SK-N-SH treated with all-trans-retinoic acid at 6 μM for 48 hours (cell line): ENCODE data around the gene SPHK2.

Experiments used
- ATAC-seq: fragments of 200-7000 bp; cut with Tn5 transposase; 3 replicates; pipeline ENCODE4 v1.9.1; 2020; ENCODE audit warnings: mild to moderate bottlenecking, moderate library complexity
- ARNTL ChIP-seq: fragments of 450-650 bp; formaldehyde crosslinking; IDR thresholded peaks from 2 replicates; pipeline ENCODE4 v1.5.0; 2020; ENCODE audit warnings: low read depth, mild to moderate bottlenecking, moderate library complexity, borderline replicate concordance
- BACH2 ChIP-seq: fragments of 250-450 bp; sonication (Bioruptor Pico); IDR thresholded peaks from 2 replicates; pipeline ENCODE4 v1.9.0; 2021; ENCODE audit warnings: mild to moderate bottlenecking, borderline replicate concordance
- CSDC2 ChIP-seq: fragments of 250-450 bp; sonication (Bioruptor Pico); IDR thresholded peaks from 2 replicates; pipeline ENCODE4 v1.5.0; 2020; ENCODE audit warnings: mild to moderate bottlenecking, moderate library complexity
- ESRRG ChIP-seq: fragments of 250-450 bp; sonication (Bioruptor Pico); IDR thresholded peaks from 2 replicates; pipeline ENCODE4 v1.6.1; 2021; ENCODE audit warnings: mild to moderate bottlenecking
- GLIS3 ChIP-seq: fragments of 250-450 bp; sonication (Bioruptor Pico); IDR thresholded peaks from 2 replicates; pipeline ENCODE4 v1.5.0; 2020; ENCODE audit warnings: mild to moderate bottlenecking, moderate library complexity
- ISL1 ChIP-seq: fragments of 250-450 bp; sonication (Bioruptor Pico); IDR thresholded peaks from 2 replicates; pipeline ENCODE4 v2.1.2; 2022; ENCODE audit warnings: mild to moderate bottlenecking, moderate library complexity
- OSR1 ChIP-seq: fragments of 250-450 bp; sonication (Bioruptor Pico); IDR thresholded peaks from 2 replicates; pipeline ENCODE4 v1.8.0; 2022; ENCODE audit warnings: moderate library complexity, mild to moderate bottlenecking, inconsistent platforms
- PPARA ChIP-seq: fragments of 250-450 bp; sonication (Bioruptor Pico); IDR thresholded peaks from 2 replicates; pipeline ENCODE4 v1.5.0; 2020; ENCODE audit warnings: mild to moderate bottlenecking, borderline replicate concordance
- RARB ChIP-seq: fragments of 250-450 bp; sonication (Bioruptor Pico); IDR thresholded peaks from 2 replicates; pipeline ENCODE4 v1.8.0; 2021; ENCODE audit warnings: mild to moderate bottlenecking, moderate library complexity
- SNAI2 ChIP-seq: fragments of 250-450 bp; sonication (Bioruptor Pico); IDR thresholded peaks from 2 replicates; pipeline ENCODE4 v1.5.0; 2020; ENCODE audit warnings: mild to moderate bottlenecking, moderate library complexity
- TCF4 ChIP-seq: fragments of 250-450 bp; sonication (Bioruptor Pico); IDR thresholded peaks from 2 replicates; pipeline ENCODE4 v1.8.0; 2021; ENCODE audit warnings: mild to moderate bottlenecking, moderate library complexity, borderline replicate concordance
- TOX ChIP-seq: fragments of 250-450 bp; sonication (Bioruptor Pico); IDR thresholded peaks from 2 replicates; pipeline ENCODE4 v1.8.0; 2021; ENCODE audit warnings: mild to moderate bottlenecking, moderate library complexity, borderline replicate concordance
- ZC3H10 ChIP-seq: fragments of 250-450 bp; sonication (Bioruptor Pico); IDR thresholded peaks from 2 replicates; pipeline ENCODE4 v1.5.1; 2021; ENCODE audit warnings: mild to moderate bottlenecking, moderate library complexity
- ZFP3 ChIP-seq: fragments of 250-450 bp; sonication (Bioruptor Pico); IDR thresholded peaks from 2 replicates; pipeline ENCODE4 v1.5.0; 2020; ENCODE audit warnings: mild to moderate bottlenecking, moderate library complexity
- ZFP30 ChIP-seq: fragments of 450-650 bp; formaldehyde crosslinking; IDR thresholded peaks from 2 replicates; pipeline ENCODE4 v1.5.0; 2022; ENCODE audit warnings: mild to moderate bottlenecking, moderate library complexity
- ZNF70 ChIP-seq: fragments of 450-650 bp; formaldehyde crosslinking; IDR thresholded peaks from 2 replicates; pipeline ENCODE4 v1.5.0; 2020; ENCODE audit warnings: mild to moderate bottlenecking, moderate library complexity
- ZNF8 ChIP-seq: fragments of 450-650 bp; formaldehyde crosslinking; IDR thresholded peaks from 2 replicates; pipeline ENCODE4 v1.5.0; 2020; ENCODE audit warnings: mild to moderate bottlenecking, moderate library complexity
- TF ChIP-seq, protein P1 (sequence below): fragments of 250-450 bp; sonication (Bioruptor Pico); IDR thresholded peaks from 2 replicates; pipeline ENCODE4 v1.8.0; 2020; ENCODE audit warnings: mild to moderate bottlenecking, moderate library complexity, borderline replicate concordance
- TF ChIP-seq, protein P2 (sequence below): fragments of 250-450 bp; sonication (Bioruptor Pico); IDR thresholded peaks from 2 replicates; pipeline ENCODE4 v1.8.0; 2021; ENCODE audit warnings: low read depth, mild to moderate bottlenecking, moderate library complexity, borderline replicate concordance
- TF ChIP-seq, protein P3 (sequence below): fragments of 250-450 bp; sonication (Bioruptor Pico); IDR thresholded peaks from 2 replicates; pipeline ENCODE4 v1.5.1; 2021; ENCODE audit warnings: mild to moderate bottlenecking, moderate library complexity
- TF ChIP-seq, protein P4 (sequence below): fragments of 250-450 bp; sonication (Bioruptor Pico); IDR thresholded peaks from 2 replicates; pipeline ENCODE4 v1.5.1; 2020; ENCODE audit warnings: low read depth, mild to moderate bottlenecking, moderate library complexity
- TF ChIP-seq, protein P5 (sequence below): fragments of 250-450 bp; sonication (Bioruptor Pico); IDR thresholded peaks from 2 replicates; pipeline ENCODE4 v1.5.0; 2020; ENCODE audit warnings: mild to moderate bottlenecking, moderate library complexity

The SPHK2 gene

DNA sequence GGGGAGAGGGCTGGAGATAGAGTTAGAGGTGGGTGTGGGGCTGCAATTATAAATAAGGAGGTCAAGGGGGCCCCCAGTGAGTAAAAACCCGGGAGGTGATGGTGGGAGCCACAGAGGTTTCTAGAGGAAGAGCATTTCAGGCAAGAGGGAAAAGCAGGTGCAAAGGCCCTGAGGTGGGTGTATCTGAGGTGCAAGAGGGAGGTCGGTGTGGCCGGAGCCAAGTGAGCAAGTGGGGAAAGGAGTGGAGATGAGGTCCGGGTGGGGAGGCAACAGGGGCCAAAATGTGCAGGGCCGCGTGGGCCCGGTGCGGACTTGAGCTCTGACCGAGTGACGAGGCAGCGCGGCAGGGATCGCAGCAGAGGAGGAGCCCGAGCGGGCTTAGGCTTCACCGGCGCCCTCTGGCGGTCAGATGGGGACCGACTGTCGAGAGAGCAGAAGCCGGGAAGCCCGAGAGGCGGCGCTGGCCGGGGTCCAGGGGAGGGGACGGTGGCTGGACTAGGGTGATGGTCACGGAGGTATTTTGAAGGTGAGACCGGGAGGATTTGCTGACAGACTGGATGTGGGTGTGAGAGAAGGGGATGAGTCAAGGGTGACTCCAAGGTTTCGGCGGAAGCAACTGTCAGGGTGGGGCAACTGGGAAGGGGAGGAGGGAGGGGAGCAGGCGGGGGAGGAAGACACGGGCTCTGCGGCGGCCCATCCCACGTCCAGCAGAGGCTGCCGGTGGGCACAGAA, 30.5 kb upstream of the SPHK2 start:
- TF ChIP-seq ZFP3 (CRISPR knock-in tag) (peak; percentile 84; the same call in 1 of the 2 replicates), SNAI2 (CRISPR knock-in tag) (no peak), ZFP30 (no peak), CSDC2 (CRISPR knock-in tag) (no peak), ZNF70 (CRISPR knock-in tag) (peak; percentile 88), ISL1 (CRISPR knock-in tag) (no peak)
- ATAC-seq, result peak; percentile 92

DNA sequence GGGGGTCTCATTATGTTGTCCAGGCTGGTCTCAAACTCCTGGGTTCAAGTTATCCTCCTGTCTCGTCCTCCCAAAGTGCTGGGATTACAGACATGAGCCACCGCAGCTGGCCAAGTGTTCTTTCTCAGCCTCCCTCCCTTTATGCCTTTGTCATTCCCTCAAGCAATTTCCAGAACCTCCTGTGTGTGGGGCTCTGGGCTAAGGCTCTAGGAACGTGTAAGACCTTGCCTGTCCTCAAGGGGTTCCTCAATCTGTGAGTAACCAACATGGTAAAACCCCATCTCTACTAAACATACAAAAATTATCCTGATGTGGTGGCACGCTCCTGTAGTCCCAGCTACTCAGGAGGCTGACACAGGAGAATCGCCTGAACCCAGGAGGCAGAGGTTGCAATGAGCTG, 28.3 kb upstream of the SPHK2 start:
- TF ChIP-seq, protein P1, sequence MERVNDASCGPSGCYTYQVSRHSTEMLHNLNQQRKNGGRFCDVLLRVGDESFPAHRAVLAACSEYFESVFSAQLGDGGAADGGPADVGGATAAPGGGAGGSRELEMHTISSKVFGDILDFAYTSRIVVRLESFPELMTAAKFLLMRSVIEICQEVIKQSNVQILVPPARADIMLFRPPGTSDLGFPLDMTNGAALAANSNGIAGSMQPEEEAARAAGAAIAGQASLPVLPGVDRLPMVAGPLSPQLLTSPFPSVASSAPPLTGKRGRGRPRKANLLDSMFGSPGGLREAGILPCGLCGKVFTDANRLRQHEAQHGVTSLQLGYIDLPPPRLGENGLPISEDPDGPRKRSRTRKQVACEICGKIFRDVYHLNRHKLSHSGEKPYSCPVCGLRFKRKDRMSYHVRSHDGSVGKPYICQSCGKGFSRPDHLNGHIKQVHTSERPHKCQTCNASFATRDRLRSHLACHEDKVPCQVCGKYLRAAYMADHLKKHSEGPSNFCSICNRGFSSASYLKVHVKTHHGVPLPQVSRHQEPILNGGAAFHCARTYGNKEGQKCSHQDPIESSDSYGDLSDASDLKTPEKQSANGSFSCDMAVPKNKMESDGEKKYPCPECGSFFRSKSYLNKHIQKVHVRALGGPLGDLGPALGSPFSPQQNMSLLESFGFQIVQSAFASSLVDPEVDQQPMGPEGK (CRISPR knock-in tag), result no peak
- TF ChIP-seq, protein P2, sequence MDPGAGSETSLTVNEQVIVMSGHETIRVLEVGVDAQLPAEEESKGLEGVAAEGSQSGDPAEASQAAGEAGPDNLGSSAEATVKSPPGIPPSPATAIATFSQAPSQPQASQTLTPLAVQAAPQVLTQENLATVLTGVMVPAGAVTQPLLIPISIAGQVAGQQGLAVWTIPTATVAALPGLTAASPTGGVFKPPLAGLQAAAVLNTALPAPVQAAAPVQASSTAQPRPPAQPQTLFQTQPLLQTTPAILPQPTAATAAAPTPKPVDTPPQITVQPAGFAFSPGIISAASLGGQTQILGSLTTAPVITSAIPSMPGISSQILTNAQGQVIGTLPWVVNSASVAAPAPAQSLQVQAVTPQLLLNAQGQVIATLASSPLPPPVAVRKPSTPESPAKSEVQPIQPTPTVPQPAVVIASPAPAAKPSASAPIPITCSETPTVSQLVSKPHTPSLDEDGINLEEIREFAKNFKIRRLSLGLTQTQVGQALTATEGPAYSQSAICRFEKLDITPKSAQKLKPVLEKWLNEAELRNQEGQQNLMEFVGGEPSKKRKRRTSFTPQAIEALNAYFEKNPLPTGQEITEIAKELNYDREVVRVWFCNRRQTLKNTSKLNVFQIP (CRISPR knock-in tag), result no peak
- no peak for TF ChIP-seq PPARA
- TF ChIP-seq TOX, result no peak
- TF ChIP-seq, protein P3, sequence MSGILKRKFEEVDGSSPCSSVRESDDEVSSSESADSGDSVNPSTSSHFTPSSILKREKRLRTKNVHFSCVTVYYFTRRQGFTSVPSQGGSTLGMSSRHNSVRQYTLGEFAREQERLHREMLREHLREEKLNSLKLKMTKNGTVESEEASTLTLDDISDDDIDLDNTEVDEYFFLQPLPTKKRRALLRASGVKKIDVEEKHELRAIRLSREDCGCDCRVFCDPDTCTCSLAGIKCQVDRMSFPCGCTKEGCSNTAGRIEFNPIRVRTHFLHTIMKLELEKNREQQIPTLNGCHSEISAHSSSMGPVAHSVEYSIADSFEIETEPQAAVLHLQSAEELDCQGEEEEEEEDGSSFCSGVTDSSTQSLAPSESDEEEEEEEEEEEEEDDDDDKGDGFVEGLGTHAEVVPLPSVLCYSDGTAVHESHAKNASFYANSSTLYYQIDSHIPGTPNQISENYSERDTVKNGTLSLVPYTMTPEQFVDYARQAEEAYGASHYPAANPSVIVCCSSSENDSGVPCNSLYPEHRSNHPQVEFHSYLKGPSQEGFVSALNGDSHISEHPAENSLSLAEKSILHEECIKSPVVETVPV (CRISPR knock-in tag), result no peak
- TF ChIP-seq TCF4 (CRISPR knock-in tag), result no peak
- TF ChIP-seq RARB (CRISPR knock-in tag), result no peak
- no peak for TF ChIP-seq ZNF8
- no peak for ATAC-seq

DNA sequence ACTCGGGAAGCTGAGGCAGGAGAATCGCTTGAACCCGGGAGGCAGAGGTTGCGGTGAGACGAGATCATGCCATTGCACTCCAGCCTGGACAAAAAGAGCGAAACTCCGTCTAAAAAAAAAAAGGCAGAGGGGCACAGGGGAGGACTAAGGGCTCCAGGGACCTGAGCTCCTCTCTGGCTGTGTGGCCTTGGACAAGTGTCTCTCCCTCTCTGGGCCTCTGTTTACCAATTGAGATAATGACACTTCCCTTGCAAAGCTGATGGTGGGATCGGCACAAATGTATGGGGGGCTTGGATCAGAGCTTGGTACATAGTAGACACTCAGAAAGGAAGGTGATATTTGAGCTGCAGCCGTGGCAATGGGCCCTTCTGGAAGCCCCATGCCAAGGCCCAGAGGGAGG, 24.1 kb upstream of the SPHK2 start:
- no peak for ATAC-seq
- no peak for TF ChIP-seq ZFP3 (CRISPR knock-in tag)
- no peak for TF ChIP-seq PPARA
- no peak for TF ChIP-seq ZNF70 (CRISPR knock-in tag)
- no peak for TF ChIP-seq BACH2 (CRISPR knock-in tag)
- no peak for TF ChIP-seq ZNF8
- no peak for TF ChIP-seq RARB (CRISPR knock-in tag)
- TF ChIP-seq TCF4 (CRISPR knock-in tag), result no peak
- TF ChIP-seq, protein P1 (CRISPR knock-in tag), result no peak
- TF ChIP-seq, protein P4, sequence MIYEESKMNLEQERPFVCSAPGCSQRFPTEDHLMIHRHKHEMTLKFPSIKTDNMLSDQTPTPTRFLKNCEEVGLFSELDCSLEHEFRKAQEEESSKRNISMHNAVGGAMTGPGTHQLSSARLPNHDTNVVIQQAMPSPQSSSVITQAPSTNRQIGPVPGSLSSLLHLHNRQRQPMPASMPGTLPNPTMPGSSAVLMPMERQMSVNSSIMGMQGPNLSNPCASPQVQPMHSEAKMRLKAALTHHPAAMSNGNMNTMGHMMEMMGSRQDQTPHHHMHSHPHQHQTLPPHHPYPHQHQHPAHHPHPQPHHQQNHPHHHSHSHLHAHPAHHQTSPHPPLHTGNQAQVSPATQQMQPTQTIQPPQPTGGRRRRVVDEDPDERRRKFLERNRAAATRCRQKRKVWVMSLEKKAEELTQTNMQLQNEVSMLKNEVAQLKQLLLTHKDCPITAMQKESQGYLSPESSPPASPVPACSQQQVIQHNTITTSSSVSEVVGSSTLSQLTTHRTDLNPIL (CRISPR knock-in tag), result no peak
- no peak for TF ChIP-seq OSR1
- TF ChIP-seq ESRRG (CRISPR knock-in tag), result no peak
- TF ChIP-seq ARNTL, result no peak
- no peak for TF ChIP-seq CSDC2 (CRISPR knock-in tag)
- no peak for TF ChIP-seq ZC3H10

DNA sequence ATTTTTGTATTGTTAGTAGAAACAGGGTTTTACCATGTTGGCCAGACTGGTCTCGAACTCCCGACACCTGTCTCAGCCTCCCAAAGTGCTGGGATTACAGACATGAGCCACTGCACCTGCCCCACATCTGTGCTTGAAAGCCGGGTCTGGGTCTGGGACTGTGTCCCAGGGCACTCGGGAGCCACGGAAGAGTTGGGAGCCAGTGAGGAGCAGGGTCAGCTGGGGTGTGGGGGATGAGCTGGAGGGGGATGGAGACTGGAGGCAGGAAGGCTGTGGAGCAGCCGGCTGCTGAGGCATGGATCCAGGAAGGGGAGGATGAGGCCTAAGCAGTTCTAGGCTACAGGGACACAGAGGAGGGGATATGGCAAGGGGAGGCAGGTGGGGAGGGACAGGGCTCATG, 23.5 kb upstream of the SPHK2 start:
- TF ChIP-seq ZFP30 (no peak), TCF4 (CRISPR knock-in tag) (no peak), SNAI2 (CRISPR knock-in tag) (no peak), ARNTL (no peak), GLIS3 (no peak), ZC3H10 (no peak), CSDC2 (CRISPR knock-in tag) (no peak), OSR1 (no peak), TOX (no peak)
- TF ChIP-seq, protein P2 (CRISPR knock-in tag), result no peak
- TF ChIP-seq, protein P5, sequence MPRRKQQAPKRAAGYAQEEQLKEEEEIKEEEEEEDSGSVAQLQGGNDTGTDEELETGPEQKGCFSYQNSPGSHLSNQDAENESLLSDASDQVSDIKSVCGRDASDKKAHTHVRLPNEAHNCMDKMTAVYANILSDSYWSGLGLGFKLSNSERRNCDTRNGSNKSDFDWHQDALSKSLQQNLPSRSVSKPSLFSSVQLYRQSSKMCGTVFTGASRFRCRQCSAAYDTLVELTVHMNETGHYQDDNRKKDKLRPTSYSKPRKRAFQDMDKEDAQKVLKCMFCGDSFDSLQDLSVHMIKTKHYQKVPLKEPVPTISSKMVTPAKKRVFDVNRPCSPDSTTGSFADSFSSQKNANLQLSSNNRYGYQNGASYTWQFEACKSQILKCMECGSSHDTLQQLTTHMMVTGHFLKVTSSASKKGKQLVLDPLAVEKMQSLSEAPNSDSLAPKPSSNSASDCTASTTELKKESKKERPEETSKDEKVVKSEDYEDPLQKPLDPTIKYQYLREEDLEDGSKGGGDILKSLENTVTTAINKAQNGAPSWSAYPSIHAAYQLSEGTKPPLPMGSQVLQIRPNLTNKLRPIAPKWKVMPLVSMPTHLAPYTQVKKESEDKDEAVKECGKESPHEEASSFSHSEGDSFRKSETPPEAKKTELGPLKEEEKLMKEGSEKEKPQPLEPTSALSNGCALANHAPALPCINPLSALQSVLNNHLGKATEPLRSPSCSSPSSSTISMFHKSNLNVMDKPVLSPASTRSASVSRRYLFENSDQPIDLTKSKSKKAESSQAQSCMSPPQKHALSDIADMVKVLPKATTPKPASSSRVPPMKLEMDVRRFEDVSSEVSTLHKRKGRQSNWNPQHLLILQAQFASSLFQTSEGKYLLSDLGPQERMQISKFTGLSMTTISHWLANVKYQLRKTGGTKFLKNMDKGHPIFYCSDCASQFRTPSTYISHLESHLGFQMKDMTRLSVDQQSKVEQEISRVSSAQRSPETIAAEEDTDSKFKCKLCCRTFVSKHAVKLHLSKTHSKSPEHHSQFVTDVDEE (CRISPR knock-in tag), result no peak
- TF ChIP-seq, all 23 proteins: peak for 0

More for the DNA sequence above, 23.5 kb upstream of the SPHK2 start:
- ATAC-seq, result no peak
